ENCODE data around the gene DLL3.

Gene DLL3

GRCh38 chr19:39483141-39483540 is 15.6 kb upstream of the DLL3 start:
- no peak for DNase-seq (ENCODE audit: low read depth, low spot score)

- DNase-seq (ENCODE audit: low read depth, low spot score) = no peak
These were observed 9.0 kb upstream of the DLL3 start for GRCh38 chr19:39489756-39490155.

- no peak for DNase-seq (ENCODE audit: low read depth, low spot score)
These were observed 6.5 kb upstream of the DLL3 start for GRCh38 chr19:39492225-39492624.

GRCh38 chr19:39492788-39493187 is 6.0 kb upstream of the DLL3 start:
- DNase-seq (ENCODE audit: low read depth, low spot score) = no peak

GRCh38 chr19:39494661-39495060 is 4.1 kb upstream of the DLL3 start:
- DNase-seq (ENCODE audit: low read depth, low spot score) = no peak

- no peak for DNase-seq (ENCODE audit: low read depth, low spot score)
These were observed 2.7 kb upstream of the DLL3 start for GRCh38 chr19:39496063-39496462.

- DNase-seq (ENCODE audit: low read depth, low spot score) = no peak
These were observed 1.1 kb upstream of the DLL3 start for GRCh38 chr19:39497701-39497995.

GRCh38 chr19:39497996-39498797 is 550 bp upstream of the DLL3 start:
- DNase-seq (ENCODE audit: low read depth, low spot score) = no peak

- DNase-seq (ENCODE audit: low read depth, low spot score) = no peak
These were observed 1.2 kb downstream of the DLL3 start for GRCh38 chr19:39499932-39500331.

- DNase-seq (ENCODE audit: low read depth, low spot score) = no peak
These were observed 1.8 kb downstream of the DLL3 start for GRCh38 chr19:39500543-39500942.

GRCh38 chr19:39501340-39501739 is 2.6 kb downstream of the DLL3 start:
- no peak for DNase-seq (ENCODE audit: low read depth, low spot score)

GRCh38 chr19:39502640-39503417 is 4.1 kb downstream of the DLL3 start:
- no peak for DNase-seq (ENCODE audit: low read depth, low spot score)

GRCh38 chr19:39506598-39506943 is 7.8 kb downstream of the DLL3 start:
- DNase-seq (ENCODE audit: low read depth, low spot score) = no peak

GRCh38 chr19:39506944-39507714 is 8.4 kb downstream of the DLL3 start:
- DNase-seq (ENCODE audit: low read depth, low spot score) = no peak

GRCh38 chr19:39507715-39508364 is 9.1 kb downstream of the DLL3 start:
- DNase-seq (ENCODE audit: low read depth, low spot score) = no peak

- no peak for DNase-seq (ENCODE audit: low read depth, low spot score)
These were observed 9.9 kb downstream of the DLL3 start for GRCh38 chr19:39508629-39509028.

GRCh38 chr19:39509233-39509632 is 10.5 kb downstream of the DLL3 start:
- DNase-seq (ENCODE audit: low read depth, low spot score) = no peak

GRCh38 chr19:39512988-39513387 is 14.2 kb downstream of the DLL3 start:
- DNase-seq (ENCODE audit: low read depth, low spot score) = no peak

GRCh38 chr19:39514840-39515550 is 16.2 kb downstream of the DLL3 start, which contains the start of gene SELENOV:
Gene SELENOV (plus strand): TSS chr19:39515139. CDS start chr19:39515213, 74 bp downstream.
- DNase-seq (ENCODE audit: low read depth, low spot score) = peak; percentile 90

GRCh38 chr19:39515551-39516191 is 16.9 kb downstream of the DLL3 start:
- DNase-seq (ENCODE audit: low read depth, low spot score) = no peak

- DNase-seq (ENCODE audit: low read depth, low spot score) = no peak
These were observed 17.5 kb downstream of the DLL3 start for GRCh38 chr19:39516270-39516669.

Data from iPS DF 19.7 (cell line).